Panc1 (cell line): ENCODE results near the gene RASD2.

Experiments used
- POLR2AphosphoS5 ChIP-seq: IDR thresholded peaks from 2 replicates; pipeline ENCODE4 v1.6.1; 2012; ENCODE audit warnings: mild to moderate bottlenecking, low read depth, low read length, moderate library complexity
- SIN3A ChIP-seq: IDR thresholded peaks from 2 replicates; pipeline ENCODE4 v1.6.1; 2012; ENCODE audit warnings: low read depth, mild to moderate bottlenecking, low read length, moderate library complexity, borderline replicate concordance; ENCODE audit not compliant: insufficient read depth
- TF ChIP-seq, protein P1 (sequence below): fragments of 450-650 bp; IDR thresholded peaks from 2 replicates; pipeline ENCODE4 v1.5.1; 2017; ENCODE audit warnings: mild to moderate bottlenecking

DNA sequence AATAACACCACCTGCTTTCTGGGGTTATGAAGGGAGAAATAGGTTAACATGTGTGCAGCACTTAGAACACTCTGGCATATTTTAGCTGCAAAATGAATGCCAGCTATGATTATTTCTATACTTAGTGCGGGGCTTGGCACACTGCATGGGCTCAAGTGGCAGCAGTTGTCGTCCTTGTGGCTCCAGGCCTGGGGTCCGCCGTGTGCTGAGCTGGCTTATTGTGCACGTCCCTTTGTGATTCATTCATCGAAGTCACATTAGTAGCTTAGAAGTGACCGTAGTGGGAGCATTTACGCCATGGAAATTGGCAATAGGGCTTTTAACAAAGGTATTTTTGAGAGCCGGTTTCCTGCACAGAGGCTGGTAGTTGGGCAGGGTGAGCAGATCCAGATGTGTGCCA is 4.2 kb downstream of the RASD2 start:
- TF ChIP-seq SIN3A (no peak), POLR2AphosphoS5 (no peak)
- TF ChIP-seq, protein P1, sequence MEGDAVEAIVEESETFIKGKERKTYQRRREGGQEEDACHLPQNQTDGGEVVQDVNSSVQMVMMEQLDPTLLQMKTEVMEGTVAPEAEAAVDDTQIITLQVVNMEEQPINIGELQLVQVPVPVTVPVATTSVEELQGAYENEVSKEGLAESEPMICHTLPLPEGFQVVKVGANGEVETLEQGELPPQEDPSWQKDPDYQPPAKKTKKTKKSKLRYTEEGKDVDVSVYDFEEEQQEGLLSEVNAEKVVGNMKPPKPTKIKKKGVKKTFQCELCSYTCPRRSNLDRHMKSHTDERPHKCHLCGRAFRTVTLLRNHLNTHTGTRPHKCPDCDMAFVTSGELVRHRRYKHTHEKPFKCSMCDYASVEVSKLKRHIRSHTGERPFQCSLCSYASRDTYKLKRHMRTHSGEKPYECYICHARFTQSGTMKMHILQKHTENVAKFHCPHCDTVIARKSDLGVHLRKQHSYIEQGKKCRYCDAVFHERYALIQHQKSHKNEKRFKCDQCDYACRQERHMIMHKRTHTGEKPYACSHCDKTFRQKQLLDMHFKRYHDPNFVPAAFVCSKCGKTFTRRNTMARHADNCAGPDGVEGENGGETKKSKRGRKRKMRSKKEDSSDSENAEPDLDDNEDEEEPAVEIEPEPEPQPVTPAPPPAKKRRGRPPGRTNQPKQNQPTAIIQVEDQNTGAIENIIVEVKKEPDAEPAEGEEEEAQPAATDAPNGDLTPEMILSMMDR = no peak
